NB4 (cell line): ENCODE results near the gene FAM168B.

ENCODE experiments used
- DNase-seq: peaks from one replicate; pipeline ENCODE4 v3.0.0; 2010; ENCODE audit warnings: low read depth
- H3K4me3 ChIP-seq: one replicate; pipeline ENCODE4 v1.5.1; 2011; ENCODE audit warnings: mild to moderate bottlenecking, low read depth, low read length, moderate library complexity
- CTCF ChIP-seq: IDR thresholded peaks from one replicate; pipeline ENCODE4 v1.5.1; 2012; ENCODE audit warnings: low read depth, low read length
- MAX ChIP-seq: IDR thresholded peaks from 2 replicates; pipeline ENCODE4 v1.6.1; 2011; ENCODE audit warnings: low read depth, low read length
- MYC ChIP-seq: IDR thresholded peaks from 2 replicates; pipeline ENCODE4 v1.6.1; 2011; ENCODE audit warnings: low read depth, low read length
- POLR2A ChIP-seq: IDR thresholded peaks from 2 replicates; pipeline ENCODE4 v1.6.1; 2011; ENCODE audit warnings: mild to moderate bottlenecking; ENCODE audit not compliant: insufficient read length; ENCODE audit errors: extremely low read depth

FAM168B gene

GRCh38 chr2:131127076-131127475, 33.8 kb upstream of the FAM168B start:
- DNase-seq, result no peak
- TF ChIP-seq MAX (no peak), POLR2A (no peak), MYC (no peak), CTCF (no peak)
- H3K4me3 ChIP-seq, result no peak overlapping the region

GRCh38 chr2:131126436-131126835, 33.2 kb upstream of the FAM168B start:
- DNase-seq, result no peak
- TF ChIP-seq POLR2A, result no peak
- no peak for TF ChIP-seq MYC
- TF ChIP-seq MAX, result no peak
- TF ChIP-seq CTCF, result no peak
- H3K4me3 ChIP-seq, result no peak overlapping the region

- no peak for DNase-seq
- H3K4me3 ChIP-seq, result no peak overlapping the region
- no peak for TF ChIP-seq MYC
Measured at GRCh38 chr2:131125195-131125757, 32.0 kb upstream of the FAM168B start.

- no peak overlapping the region for H3K4me3 ChIP-seq
- no peak for DNase-seq
- TF ChIP-seq POLR2A, result no peak
- no peak for TF ChIP-seq MAX
- TF ChIP-seq MYC, result no peak
- no peak for TF ChIP-seq CTCF
Measured at GRCh38 chr2:131123192-131123591, 29.9 kb upstream of the FAM168B start.

- TF ChIP-seq MYC, result no peak
- TF ChIP-seq POLR2A, result no peak
- no peak for TF ChIP-seq MAX
- TF ChIP-seq CTCF, result no peak
- DNase-seq, result no peak
Measured at GRCh38 chr2:131122496-131122895, 29.2 kb upstream of the FAM168B start.

GRCh38 chr2:131121464-131121863, 28.2 kb upstream of the FAM168B start:
- H3K4me3 ChIP-seq, result no peak overlapping the region
- DNase-seq, result no peak
- TF ChIP-seq CTCF (no peak), POLR2A (no peak), MAX (no peak), MYC (no peak)

More at GRCh38 chr2:131122496-131122895, 29.2 kb upstream of the FAM168B start:
- no peak overlapping the region for H3K4me3 ChIP-seq
